Stimulated activated CD4-positive, alpha-beta T cell treated with anti-CD3 and anti-CD28 coated beads, Interleukin-2, amount 100 ng/mL, for 48 hours (primary cell): Measurements from ENCODE around the gene GARIN5B.

Experiments
- DNase-seq, 2 donors: peaks; one replicate each; pipeline ENCODE4 v3.0.0-alpha.2; 2020

The GARIN5B gene

DNA sequence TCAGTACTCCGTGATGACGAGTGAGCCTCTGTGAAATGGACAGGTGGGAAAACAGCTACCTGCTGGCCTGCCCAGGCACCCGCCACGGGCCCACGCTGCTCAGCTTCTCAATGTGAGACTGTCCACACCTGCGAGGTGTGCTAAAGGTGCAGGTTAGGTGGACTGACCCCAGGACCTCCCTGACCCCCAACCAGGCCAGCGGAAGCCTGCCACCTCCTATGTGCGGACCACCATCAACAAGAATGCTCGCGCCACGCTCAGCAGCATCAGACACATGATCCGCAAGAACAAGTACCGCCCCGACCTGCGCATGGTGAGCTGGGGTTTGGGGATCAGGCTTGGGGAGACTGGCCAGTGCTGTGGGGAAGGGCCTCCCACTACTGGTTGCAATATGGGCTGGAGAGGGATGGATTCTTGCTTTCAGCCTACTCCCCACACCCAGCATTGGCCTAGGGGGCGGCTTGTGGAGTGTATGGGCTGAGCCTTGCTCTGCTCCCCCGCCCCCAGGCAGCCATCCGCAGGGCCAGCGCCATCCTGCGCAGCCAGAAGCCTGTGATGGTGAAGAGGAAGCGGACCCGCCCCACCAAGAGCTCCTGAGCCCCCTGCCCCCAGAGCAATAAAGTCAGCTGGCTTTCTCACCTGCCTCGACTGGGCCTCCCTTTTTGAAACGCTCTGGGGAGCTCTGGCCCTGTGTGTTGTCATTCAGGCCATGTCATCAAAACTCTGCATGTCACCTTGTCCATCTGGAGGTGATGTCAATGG, 24.9 kb upstream of the GARIN5B start:
- no peak for DNase-seq

DNA sequence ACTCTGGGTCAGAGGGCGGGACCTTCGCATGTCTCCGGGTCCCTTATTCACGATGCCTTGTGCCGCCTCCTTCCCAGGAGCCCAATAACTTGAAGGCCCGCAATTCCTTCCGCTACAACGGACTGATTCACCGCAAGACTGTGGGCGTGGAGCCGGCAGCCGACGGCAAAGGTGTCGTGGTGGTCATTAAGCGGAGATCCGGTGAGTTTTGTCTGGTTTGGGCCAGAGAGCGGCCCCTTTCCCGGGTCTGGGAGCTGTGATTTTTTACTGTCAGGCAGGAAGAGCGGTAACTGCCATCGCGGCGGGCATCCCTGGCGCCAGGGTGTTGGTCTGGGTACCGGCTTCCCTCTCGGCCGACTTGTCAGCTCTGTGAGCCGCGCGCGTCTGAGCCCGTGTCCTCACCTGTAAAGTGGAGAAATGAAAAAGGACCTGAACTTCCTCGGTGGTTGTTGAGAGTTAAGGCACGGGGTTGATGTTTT, 23.5 kb upstream of the GARIN5B start:
- DNase-seq = no peak

- peak; percentile 97 to 98 for DNase-seq
Measured at GRCh38 chr19:55385724-55386492, 22.8 kb upstream of the GARIN5B start, which contains the start of gene RPL28. RPL28 (plus strand) TSS chr19:55385932; CDS start chr19:55386358, 426 bp downstream.

DNA sequence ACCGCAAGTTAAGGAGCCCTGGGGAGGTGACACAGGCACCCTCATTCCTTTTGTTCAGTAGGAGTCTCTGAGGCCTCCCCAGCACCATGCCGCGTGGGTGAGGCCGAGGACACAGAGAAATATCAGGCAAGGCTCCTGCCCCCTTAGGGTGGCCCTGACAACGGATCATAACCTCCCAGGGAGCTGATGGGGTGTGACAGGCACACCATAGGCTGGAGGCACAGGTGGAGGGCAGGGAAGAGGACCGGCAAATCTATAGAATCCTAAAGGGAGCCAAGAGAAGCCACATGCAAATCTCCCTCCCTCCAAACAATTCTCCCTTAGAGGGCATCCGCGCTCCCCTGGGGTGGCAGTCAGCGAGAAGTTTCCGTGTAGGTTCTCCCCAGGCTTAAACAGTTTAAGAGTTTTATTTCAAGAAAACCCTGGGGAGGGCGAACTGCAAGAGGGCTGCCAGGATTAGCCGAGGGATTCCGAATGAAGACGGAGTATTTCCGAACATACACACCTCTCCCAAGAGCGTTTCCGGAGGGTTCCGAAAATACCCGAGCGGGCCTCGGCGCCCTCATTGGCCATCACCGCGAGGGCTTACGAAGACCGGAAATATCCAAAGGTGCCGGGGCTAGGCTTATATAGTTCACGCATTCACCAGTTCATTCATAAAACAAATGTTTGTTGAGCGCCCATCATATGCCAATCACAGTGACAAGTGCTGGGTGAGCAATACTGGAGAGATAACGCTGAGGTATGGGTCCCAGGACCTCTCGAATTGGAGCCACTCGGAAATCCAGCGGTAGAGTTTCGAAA, 22.1 kb upstream of the GARIN5B start:
- peak; percentile 94 to 95 for DNase-seq

- peak in 1 of 2 donors; percentile 47 for DNase-seq
Measured at GRCh38 chr19:55384131-55384919, 21.3 kb upstream of the GARIN5B start, which contains the start of gene TMEM238. TMEM238 (minus strand) TSS chr19:55384292; CDS start chr19:55384259, 33 bp downstream.

DNA sequence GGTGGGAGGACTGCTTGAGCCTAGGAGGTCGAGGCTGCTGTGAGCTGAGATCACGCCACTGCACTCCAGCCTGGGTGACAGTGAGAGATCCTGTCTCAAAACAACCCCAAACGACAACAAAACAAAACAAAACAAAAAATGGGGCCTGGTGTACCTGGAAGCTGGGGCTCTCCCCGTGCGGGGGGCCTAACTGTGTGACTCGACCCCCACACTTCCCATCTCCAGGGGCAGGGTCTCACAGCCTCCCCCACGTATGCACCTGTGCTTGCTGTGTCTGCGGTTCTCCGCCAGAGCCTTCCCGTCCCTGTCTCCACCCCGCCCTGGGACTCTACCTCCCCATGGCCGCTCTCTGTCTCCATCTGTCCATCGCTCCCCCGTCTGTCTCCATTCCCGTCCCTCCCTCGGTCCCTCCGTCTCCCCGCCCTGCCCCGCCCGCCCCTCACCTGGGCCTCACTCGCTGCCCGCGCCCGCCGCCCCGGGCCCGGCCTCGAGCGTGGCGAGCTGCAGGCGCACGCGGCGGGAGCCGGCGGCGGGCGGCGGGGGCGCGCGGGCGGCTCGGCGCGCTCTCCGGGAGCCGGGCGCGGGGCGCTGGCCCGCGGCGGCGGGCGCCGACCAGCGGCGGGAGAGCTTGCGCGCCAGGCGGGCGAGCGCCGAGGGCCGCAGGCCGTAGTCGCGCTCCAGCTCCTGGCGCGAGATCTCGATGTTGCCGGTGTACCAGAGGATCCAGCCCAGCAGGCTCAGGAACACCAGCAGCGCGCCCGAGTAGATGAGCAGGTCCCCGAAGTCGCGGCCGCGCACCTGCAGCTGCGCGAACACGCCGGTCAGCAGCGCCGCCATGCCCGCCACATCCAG, 20.4 kb upstream of the GARIN5B start:
- DNase-seq = peak; percentile 36 to 41

GRCh38 chr19:55382522-55383054, 19.5 kb upstream of the GARIN5B start:
- no peak for DNase-seq

GRCh38 chr19:55382013-55382412, 19.0 kb upstream of the GARIN5B start:
- DNase-seq = no peak

- no peak for DNase-seq
Measured at GRCh38 chr19:55379174-55379573, 16.1 kb upstream of the GARIN5B start.

- no peak for DNase-seq
Measured at GRCh38 chr19:55377356-55378131, 14.5 kb upstream of the GARIN5B start.

GRCh38 chr19:55376241-55376933, 13.3 kb upstream of the GARIN5B start, which contains the start of gene TMEM190:
TMEM190 (plus strand) TSS chr19:55376826; CDS start chr19:55376854, 28 bp downstream.
- no peak for DNase-seq

DNA sequence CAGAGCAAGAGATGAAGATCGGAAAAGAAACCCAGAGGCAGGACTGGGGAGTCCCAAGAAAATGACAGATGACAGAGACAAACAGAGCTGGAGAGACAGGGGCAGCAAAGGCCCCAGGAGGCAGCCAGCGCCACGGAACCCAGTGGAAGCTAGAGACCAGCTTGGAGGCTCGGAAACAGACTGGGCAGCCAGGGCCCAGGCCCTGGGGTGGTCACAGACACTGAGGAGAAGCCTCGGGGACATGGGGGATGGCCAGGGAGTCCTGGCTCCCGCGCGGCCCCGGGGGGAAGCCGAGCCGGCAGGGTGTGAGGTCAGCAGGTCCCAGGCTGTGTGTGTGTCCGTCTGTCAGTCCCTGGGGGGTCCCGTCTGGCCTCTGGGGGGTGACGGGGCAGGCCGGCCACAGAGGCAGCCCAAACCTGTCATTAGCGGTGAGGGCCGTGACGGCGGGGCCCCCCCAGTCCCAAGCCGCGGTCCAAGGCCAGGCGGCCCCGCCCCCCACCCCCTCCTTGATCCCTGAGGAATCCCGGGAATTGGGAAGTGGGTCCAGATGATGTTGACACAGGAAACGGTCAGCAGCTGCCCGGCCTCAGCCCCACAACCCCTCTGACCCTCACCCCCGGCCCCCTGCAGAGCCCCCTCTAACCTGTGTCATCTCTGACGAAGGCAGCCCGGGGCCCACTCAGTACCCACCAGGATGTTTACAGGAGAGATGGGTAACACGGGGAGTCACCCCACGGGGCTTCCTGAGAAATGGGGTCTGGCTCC, 11.1 kb upstream of the GARIN5B start:
- DNase-seq = no peak

DNA sequence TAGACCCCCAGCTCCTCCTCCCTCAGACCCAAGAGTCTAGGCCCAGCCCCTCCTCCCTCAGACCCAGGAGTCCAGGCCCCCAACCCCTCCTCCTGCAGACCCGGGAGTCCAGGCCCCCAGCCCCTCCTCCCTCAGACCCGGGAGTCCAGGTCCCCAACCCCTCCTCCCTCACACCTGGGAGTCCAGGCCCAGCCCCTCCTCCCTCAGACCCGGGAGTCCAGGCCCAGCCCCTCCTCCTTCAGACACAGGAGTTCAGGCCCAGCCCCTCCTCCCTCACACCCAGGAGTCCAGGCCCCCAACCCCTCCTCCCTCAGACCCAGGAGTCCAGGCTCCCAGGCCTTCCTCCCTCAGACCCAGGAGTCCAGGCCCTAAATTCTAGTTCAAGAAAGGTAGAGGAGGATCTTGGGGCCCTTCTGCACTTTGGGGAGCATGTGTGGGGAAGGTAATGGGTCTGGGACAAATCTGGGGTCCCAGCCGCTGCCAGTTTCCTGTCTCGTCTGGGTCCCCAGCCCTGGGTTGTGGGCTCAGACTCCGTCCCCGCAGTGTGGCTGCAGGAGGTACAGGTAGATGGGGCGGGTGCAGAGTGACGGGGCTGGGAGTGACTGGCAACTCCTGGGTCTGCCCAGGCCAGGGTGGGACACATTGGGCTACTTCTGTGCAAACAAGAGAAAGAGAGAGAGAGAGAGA, 10.4 kb upstream of the GARIN5B start:
- DNase-seq = no peak

DNA sequence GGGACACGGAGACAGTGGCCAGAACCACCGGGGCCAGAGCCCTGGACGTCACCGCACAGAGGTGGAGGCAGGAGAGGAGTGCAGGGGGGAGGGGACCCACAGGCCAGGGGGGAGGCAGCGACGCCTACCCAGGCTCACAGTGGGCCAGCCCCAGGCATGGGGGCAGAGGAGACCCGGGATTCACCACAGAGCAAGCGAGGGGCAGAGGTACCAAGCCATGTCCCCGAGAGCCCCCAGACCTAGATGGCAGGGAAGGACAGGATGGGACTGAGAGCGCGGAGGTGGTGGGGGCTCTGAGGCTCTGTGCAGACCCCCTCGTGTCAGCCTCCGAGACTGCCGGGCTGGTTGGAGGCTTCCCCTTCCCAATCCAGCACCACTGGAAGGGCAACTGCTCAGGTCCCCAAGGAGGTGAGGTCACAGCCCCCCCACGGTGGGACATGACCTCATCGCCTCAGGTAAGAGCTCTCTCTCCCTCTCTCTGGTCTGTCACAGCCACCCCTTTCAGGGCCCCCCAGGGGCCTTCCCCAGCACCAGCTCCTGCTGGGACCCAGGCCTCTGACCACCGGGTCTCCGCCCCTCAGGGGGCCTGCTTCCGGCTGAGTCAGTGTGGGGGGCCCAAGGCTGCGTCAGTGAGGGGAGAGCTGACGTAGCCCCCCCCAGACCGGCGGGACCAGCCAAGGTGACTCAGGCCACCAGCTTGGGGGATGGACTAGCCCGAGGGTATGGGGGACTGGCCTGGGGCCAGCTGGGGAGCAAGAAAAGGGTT, 9.4 kb upstream of the GARIN5B start:
- DNase-seq = no peak

DNA sequence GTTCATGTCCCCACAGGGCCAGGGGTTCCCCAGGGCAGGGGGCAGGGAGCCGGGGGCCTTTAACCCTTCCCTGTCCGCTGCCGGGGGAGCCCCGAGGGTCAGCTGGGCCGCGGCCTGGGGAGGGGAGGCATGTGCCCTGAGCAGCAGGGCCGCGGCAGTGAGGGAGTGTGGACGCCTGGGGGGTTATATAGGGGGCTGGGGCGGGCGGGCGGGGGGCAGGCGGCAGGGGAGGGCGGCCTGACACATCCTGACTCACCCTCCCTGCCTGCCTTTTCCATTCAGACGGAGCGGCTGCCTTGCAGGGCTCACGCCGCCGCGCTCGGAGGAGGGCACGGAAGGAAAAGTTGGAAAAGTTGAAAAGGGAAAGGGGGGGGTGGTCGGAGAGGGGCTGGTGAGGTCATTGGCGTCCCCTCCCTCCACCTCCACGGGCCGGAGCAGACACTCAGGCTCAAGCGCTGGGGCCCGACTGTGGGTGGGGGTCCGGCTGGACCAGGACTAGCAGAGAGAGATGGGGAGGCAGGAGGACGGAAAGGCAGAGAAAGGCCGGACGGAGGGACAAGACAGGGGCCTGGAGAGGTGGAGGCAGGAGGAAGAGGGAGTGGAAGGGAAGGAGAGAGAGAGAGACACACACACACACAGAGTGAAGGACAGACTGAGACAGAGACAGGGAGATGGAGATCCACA, 7.4 kb upstream of the GARIN5B start, which contains the start of gene IL11:
Gene IL11 (minus strand): TSS at position 159 of the 684 bp plus-strand sequence. CDS start 153 bp downstream, at position 6.
- no peak for DNase-seq

GRCh38 chr19:55369653-55370304, 6.7 kb upstream of the GARIN5B start:
- peak in 1 of 2 donors; percentile 35 for DNase-seq
